ENCODE measurements around the gene CPS1. TPM values are rescaled to one million over a fixed set of nuclear protein-coding genes. Genes with fewer than 3 reads are reported as not detected.

CPS1 gene
- total and polyA plus RNA-seq, 2 of the 4 experiments (the other 2 are of a cell fraction): 5.4 to 20.1 TPM

GRCh38 chr2:210657874-210658273 is 101.5 kb downstream of the CPS1 start:
- Histone ChIP-seq H3K9me1 (ENCODE audit: insufficient read depth, low read length) (no peaks in the 10 kb centered on the region), H2AK9ac (replicated peaks; ENCODE audit: low read depth, low read length, poor library complexity) (no peak overlapping the region), H2BK120ac (ENCODE audit: low read depth, low read length) (no peak overlapping the region), H3K4me3 (ENCODE audit: insufficient read depth, low read depth, low read length) (no peak overlapping the region), H3K79me1 (ENCODE audit: low read depth in 1 of 2, low read length in 2 of 2) (no peaks in the 10 kb centered on the region), H2BK20ac (ENCODE audit: low read depth, low read length) (no peak overlapping the region), H3K27ac (ENCODE audit: insufficient read depth, low read length) (no peak overlapping the region), H3K4me2 (ENCODE audit: low read depth, low read length) (no peak overlapping the region), H4K91ac (ENCODE audit: insufficient read depth, low read depth, low read length) (no peak overlapping the region), H2AK5ac (ENCODE audit: low read depth, low read length) (no peak overlapping the region), H3K36me3 (ENCODE audit: control insufficient read depth, insufficient read depth, low read length) (no peaks in the 10 kb centered on the region), H2BK15ac (ENCODE audit: low read depth, low read length) (no peak overlapping the region), H3K4ac (ENCODE audit: low read depth, low read length) (no peak overlapping the region), H3K18ac (ENCODE audit: low read depth, low read length) (no peak overlapping the region), H2BK5ac (ENCODE audit: low read depth, low read length, poor library complexity, severe bottlenecking) (no peak overlapping the region), H4K8ac (ENCODE audit: low read depth in 2 of 2, low read length in 2 of 2) (no peak overlapping the region), H3K23ac (ENCODE audit: low read depth, low read length) (no peak overlapping the region), H4K20me1 (ENCODE audit: insufficient read depth, low read length) (no peaks in the 10 kb centered on the region), H3K9ac (ENCODE audit: low read depth, low read length) (no peak overlapping the region), H3K14ac (replicated peaks; ENCODE audit: low read depth, low read length) (no peak overlapping the region), H2AFZ (replicated peaks; ENCODE audit: low read length, poor library complexity) (no peak overlapping the region), H3K9me3 (ENCODE audit: control insufficient read depth, insufficient read depth, low read length) (no peaks in the 10 kb centered on the region), H4K5ac (ENCODE audit: low read depth, low read length) (no peak overlapping the region), H3K56ac (ENCODE audit: extremely low read depth, insufficient read depth, low read length) (no peak overlapping the region), H3K4me1 (ENCODE audit: control insufficient read depth, insufficient read depth, low read length) (no peaks in the 10 kb centered on the region), H3K27me3 (ENCODE audit: control insufficient read depth, insufficient read depth, low read length) (no peaks in the 10 kb centered on the region)
- ChIA-PET POLR2A (ENCODE audit: unreplicated experiment) (no interaction called here), CTCF (no interaction called here)
- ATAC-seq (ENCODE audit: low read depth): no peak
- intact Hi-C loops (cut with micrococcal nuclease) (no loop called here), in situ Hi-C loops (cut with MboI; ENCODE audit: low sequenced_read_pairs) (no loop called here), dilution Hi-C loops (cut with HindIII; ENCODE audit: low sequenced_read_pairs, unreplicated experiment) (no loop called here)
- no peak for DNase-seq
- TF ChIP-seq RCOR1 (IDR thresholded peaks at IDR 0.05; ENCODE audit: insufficient replicate concordance, low read length) (no peak), POLR2A (IDR thresholded peaks at IDR 0.05; ENCODE audit: low read depth, low read length) (no peak), MAFK (IDR thresholded peaks at IDR 0.05; ENCODE audit: low read depth, low read length) (no peak), CEBPB (IDR thresholded peaks at IDR 0.05; ENCODE audit: low read depth, low read length) (no peak), RFX5 (IDR thresholded peaks at IDR 0.05; ENCODE audit: low read depth, low read length) (no peak), CTCF (conservative IDR thresholded peaks at IDR 0.05; ENCODE audit: low read depth, low read length) (no peak), SMC3 (IDR thresholded peaks at IDR 0.05; ENCODE audit: low read depth, low read length) (no peak), CHD1 (IDR thresholded peaks at IDR 0.05; ENCODE audit: low read depth, low read length) (no peak), ELK1 (IDR thresholded peaks at IDR 0.05; ENCODE audit: borderline replicate concordance, low read depth, low read length) (no peak), USF2 (IDR thresholded peaks at IDR 0.05; ENCODE audit: low read depth, low read length) (no peak), RAD21 (IDR thresholded peaks at IDR 0.05; ENCODE audit: low read length) (no peak), FOS (IDR thresholded peaks at IDR 0.05; ENCODE audit: low read depth, low read length) (no peak), BHLHE40 (IDR thresholded peaks at IDR 0.05; ENCODE audit: low read depth, low read length) (no peak), NFE2L2 (IDR thresholded peaks at IDR 0.05; ENCODE audit: low read depth, low read length) (no peak), MAZ (IDR thresholded peaks at IDR 0.05; ENCODE audit: borderline replicate concordance, low read depth, low read length) (no peak), MXI1 (IDR thresholded peaks at IDR 0.05; ENCODE audit: borderline replicate concordance, low read depth, low read length) (no peak)
- BruUV-seq (replicated peaks): no TSS peak
- no CpG with 5 or more reads among the region's 1 CpG for WGBS, 2 experiments (ENCODE audit: extremely low coverage in 2 of 2, insufficient read length in 1 of 2)

All from IMR-90 (cell line).